K562 (cell line): ENCODE data around the gene DPM1. TPM values are rescaled to one million over a fixed set of nuclear protein-coding genes. Genes with fewer than 3 reads are reported as not detected.

Experiments
- BCL6 ChIP-seq: fragments of 250-450 bp; sonication (Bioruptor Pico); IDR thresholded peaks from 2 replicates; pipeline ENCODE4 v1.4.0; 2020
- CBFA2T3 ChIP-seq: fragments of 450-650 bp; IDR thresholded peaks from 2 replicates; pipeline ENCODE4 v1.6.1; 2017
- MECOM ChIP-seq: fragments of 250-450 bp; sonication (Bioruptor Pico); IDR thresholded peaks from 2 replicates; pipeline ENCODE4 v1.8.0; 2022; ENCODE audit warnings: inconsistent platforms
- POLR3A ChIP-seq: IDR thresholded peaks from 2 replicates; pipeline ENCODE4 v1.6.1; 2011; ENCODE audit warnings: borderline replicate concordance, mild to moderate bottlenecking, moderate library complexity; ENCODE audit not compliant: insufficient read length, insufficient read depth; ENCODE audit errors: extremely low read depth
- RAD51 ChIP-seq: fragments of 450-650 bp; IDR thresholded peaks from 2 replicates; pipeline ENCODE4 v1.7.1; 2016; ENCODE audit warnings: low read depth, mild to moderate bottlenecking, borderline replicate concordance
- RBM25 ChIP-seq: fragments of 200-400 bp; formaldehyde crosslinking; IDR thresholded peaks from 2 replicates; pipeline ENCODE4 v1.6.1; 2018; ENCODE audit warnings: low read length, low read depth, moderate library complexity; ENCODE audit not compliant: severe bottlenecking
- RBM34 ChIP-seq: fragments of 200-400 bp; formaldehyde crosslinking; IDR thresholded peaks from 2 replicates; pipeline ENCODE4 v1.6.1; 2018; ENCODE audit warnings: low read length, borderline replicate concordance; ENCODE audit not compliant: insufficient read depth
- ZBTB40 ChIP-seq, 2 experiments: fragments of 450-650 bp in 1 of 2; sonication (generic) in 1 of 2; formaldehyde crosslinking in 1 of 2; IDR thresholded peaks; 2 replicates each; pipeline versions ENCODE4 v1.7.1 to v1.9.0; 2016 to 2022; ENCODE audit warnings: inconsistent platforms in 1 of 2, mild to moderate bottlenecking in 1 of 2, missing genetic modification reagents in 1 of 2
- ZNF217 ChIP-seq: sonication (generic); formaldehyde crosslinking; IDR thresholded peaks from 2 replicates; pipeline ENCODE4 v1.8.0; 2022; ENCODE audit warnings: mild to moderate bottlenecking, missing genetic modification reagents
- ZNF224 ChIP-seq: sonication (generic); formaldehyde crosslinking; IDR thresholded peaks from 2 replicates; pipeline ENCODE4 v1.8.0; 2022; ENCODE audit warnings: mild to moderate bottlenecking, missing genetic modification reagents
- ZNF232 ChIP-seq: sonication (generic); formaldehyde crosslinking; IDR thresholded peaks from 2 replicates; pipeline ENCODE4 v1.8.0; 2022; ENCODE audit warnings: mild to moderate bottlenecking, missing genetic modification reagents
- ZNF699 ChIP-seq: fragments of 250-450 bp; sonication (Bioruptor Pico); IDR thresholded peaks from 2 replicates; pipeline ENCODE4 v1.8.0; 2021; ENCODE audit warnings: mild to moderate bottlenecking, moderate library complexity; ENCODE audit not compliant: insufficient replicate concordance
- polyA plus RNA-seq, 8 experiments: library from polyadenylated mRNA; depleted of rRNA in 4 of 8; stranded (reverse) in 5 of 8; unstranded in 3 of 8; fragments of >200 nt; fragmentation: Nextera tagmentation in 2 of 8; fragmentation: Illumina TruSeq in 1 of 8; extraction: Ambion mirVana in 2 of 8; extraction: Trizol in 1 of 8; gene quantifications; 2 replicates each; pipeline versions ENCODE4 v1.2.1 to v1.2.3, GENCODE V29; 2011 to 2014; ENCODE audit warnings: inconsistent platforms in 1 of 8, missing spikeins in 1 of 8
- total RNA-seq, 7 experiments: library from RNA; depleted of rRNA in 6 of 7; stranded (reverse); fragments of >200 nt in 6 of 7; fragmentation: Illumina TruSeq in 2 of 7; extraction: Trizol in 2 of 7; gene quantifications; 2 replicates each; pipeline versions ENCODE4 v1.2.1 to v1.2.3, GENCODE V29; 2011 to 2021; ENCODE audit warnings: low replicate concordance in 1 of 7
- TF ChIP-seq, protein P1 (sequence below), 2 experiments: IDR thresholded peaks; 2 replicates each; pipeline ENCODE4 v1.6.1; 2011; ENCODE audit warnings: borderline replicate concordance in 1 of 2, control low read depth in 1 of 2, low read depth in 1 of 2, low read length in 1 of 2, mild to moderate bottlenecking in 1 of 2, mixed read lengths in 1 of 2, moderate library complexity in 1 of 2; ENCODE audit not compliant: insufficient read depth in 1 of 2, insufficient read length in 1 of 2, poor library complexity in 1 of 2, severe bottlenecking in 1 of 2; ENCODE audit errors: extremely low read depth in 1 of 2

Gene DPM1
- total and polyA plus RNA-seq, 9 of the 15 experiments (the other 6 are each of a cell fraction or from before 2014, with no cell fraction given): 75.2 to 190 (median 153) TPM

DNA sequence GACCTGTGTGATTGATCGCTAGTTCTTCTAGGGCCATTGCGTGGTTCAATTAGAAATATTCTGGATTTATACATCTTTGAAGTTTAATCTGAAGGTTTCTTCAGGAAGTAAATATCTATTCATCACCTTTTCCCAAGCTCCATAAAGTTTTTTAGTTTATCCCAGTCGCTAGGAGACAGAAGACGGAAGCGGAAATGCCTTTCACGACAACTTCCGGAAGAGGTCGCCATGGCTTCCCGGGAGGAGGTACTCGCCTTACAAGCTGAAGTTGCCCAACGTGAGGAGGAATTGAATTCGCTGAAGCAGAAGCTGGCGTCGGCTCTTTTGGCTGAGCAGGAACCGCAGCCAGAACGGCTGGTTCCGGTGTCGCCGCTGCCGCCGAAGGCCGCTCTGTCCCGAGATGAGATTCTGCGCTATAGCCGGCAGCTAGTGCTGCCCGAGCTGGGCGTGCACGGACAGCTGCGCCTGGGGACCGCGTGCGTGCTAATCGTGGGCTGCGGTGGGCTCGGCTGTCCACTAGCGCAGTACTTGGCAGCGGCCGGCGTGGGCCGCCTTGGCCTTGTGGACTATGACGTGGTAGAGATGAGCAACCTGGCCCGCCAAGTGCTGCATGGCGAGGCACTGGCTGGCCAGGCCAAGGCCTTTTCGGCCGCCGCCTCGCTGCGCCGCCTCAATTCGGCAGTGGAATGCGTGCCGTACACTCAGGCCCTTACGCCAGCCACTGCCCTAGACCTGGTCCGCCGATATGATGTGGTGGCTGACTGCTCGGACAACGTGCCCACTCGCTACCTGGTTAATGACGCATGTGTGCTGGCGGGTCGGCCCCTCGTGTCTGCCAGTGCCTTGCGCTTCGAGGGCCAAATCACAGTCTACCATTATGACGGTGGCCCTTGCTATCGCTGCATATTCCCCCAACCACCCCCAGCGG lies 547 bp upstream of the DPM1 start, which contains the start of gene MOCS3 (continued):
- TF ChIP-seq ZBTB40 (IDR thresholded peaks at IDR 0.05): peak; percentile 98
- TF ChIP-seq ZBTB40 (CRISPR knock-in tag; IDR thresholded peaks at IDR 0.05): no peak
- no peak for TF ChIP-seq RBM25
- TF ChIP-seq CBFA2T3: no peak; the same call in 1 of the 2 replicates
- no peak for TF ChIP-seq ZNF224 (CRISPR knock-in tag)
- TF ChIP-seq ZNF217 (CRISPR knock-in tag): no peak
- no peak for TF ChIP-seq RBM34
- TF ChIP-seq, protein P1, sequence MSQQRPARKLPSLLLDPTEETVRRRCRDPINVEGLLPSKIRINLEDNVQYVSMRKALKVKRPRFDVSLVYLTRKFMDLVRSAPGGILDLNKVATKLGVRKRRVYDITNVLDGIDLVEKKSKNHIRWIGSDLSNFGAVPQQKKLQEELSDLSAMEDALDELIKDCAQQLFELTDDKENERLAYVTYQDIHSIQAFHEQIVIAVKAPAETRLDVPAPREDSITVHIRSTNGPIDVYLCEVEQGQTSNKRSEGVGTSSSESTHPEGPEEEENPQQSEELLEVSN (IDR thresholded peaks at IDR 0.05; ENCODE audit: borderline replicate concordance in 1 of 2, extremely low read depth in 1 of 2, insufficient read depth in 1 of 2, insufficient read length in 1 of 2, low read depth in 1 of 2, low read length in 1 of 2, poor library complexity in 1 of 2, severe bottlenecking in 1 of 2): peak; percentile 36 to 67
- TF ChIP-seq MECOM (CRISPR knock-in tag): no peak
- TF ChIP-seq ZNF699 (CRISPR knock-in tag): no peak
- TF ChIP-seq POLR3A: no peak
- TF ChIP-seq BCL6 (CRISPR knock-in tag): no peak
- 0 out of 2 replicates have a peak, but pooled peaks have one; percentile 33 for TF ChIP-seq ZNF232
- TF ChIP-seq RAD51: no peak
